Epidermal melanocyte (primary cell): Measurements from ENCODE around the gene IRX4.

Experiments
- DNase-seq: peaks from one replicate; pipeline ENCODE4 v3.0.0; 2011; ENCODE audit warnings: low spot score; ENCODE audit not compliant: insufficient read length

The IRX4 gene

GRCh38 chr5:1882337-1883119 lies at the start of gene IRX4:
Gene IRX4 (minus strand): TSS chr5:1882925. CDS start chr5:1882647, 278 bp downstream.
- no peak for DNase-seq

DNA sequence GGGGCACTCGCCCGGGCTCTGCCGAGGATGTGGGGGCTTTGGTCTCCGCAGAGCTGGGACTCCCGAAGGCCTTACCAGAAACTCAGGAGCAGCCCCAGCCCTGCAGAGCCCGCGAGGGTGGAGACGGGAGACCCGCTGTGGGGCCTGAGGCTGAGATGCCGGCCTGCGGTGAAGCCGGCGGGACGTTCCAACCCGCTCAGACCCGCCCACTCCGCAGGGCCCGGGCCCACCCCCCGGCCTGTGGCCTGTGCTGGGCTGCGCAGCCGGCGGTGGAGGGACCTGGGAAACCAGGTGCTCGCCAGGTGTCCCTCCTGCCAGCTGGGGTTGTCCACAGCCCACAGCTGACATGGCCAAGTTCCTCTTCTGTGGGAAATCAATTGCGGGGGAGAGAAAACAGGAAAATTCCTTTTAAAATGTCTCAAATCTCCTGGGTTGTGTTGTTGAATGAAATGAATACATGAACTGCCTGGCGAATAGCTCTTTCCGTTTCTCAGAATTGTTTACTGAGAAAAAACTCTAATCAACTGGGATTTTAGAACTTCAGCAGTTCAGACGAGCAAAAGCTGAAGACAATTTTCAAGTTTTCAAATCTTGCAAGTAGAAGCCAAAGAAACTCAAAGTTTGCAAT lies 49.0 kb upstream of the IRX4 start:
- no peak for DNase-seq

GRCh38 chr5:1930880-1931603 lies 48.3 kb upstream of the IRX4 start:
- DNase-seq: no peak

- DNase-seq: no peak
These were observed 47.8 kb upstream of the IRX4 start for GRCh38 chr5:1930501-1930879.

- DNase-seq: no peak
These were observed 46.6 kb upstream of the IRX4 start for GRCh38 chr5:1929108-1929991.

DNA sequence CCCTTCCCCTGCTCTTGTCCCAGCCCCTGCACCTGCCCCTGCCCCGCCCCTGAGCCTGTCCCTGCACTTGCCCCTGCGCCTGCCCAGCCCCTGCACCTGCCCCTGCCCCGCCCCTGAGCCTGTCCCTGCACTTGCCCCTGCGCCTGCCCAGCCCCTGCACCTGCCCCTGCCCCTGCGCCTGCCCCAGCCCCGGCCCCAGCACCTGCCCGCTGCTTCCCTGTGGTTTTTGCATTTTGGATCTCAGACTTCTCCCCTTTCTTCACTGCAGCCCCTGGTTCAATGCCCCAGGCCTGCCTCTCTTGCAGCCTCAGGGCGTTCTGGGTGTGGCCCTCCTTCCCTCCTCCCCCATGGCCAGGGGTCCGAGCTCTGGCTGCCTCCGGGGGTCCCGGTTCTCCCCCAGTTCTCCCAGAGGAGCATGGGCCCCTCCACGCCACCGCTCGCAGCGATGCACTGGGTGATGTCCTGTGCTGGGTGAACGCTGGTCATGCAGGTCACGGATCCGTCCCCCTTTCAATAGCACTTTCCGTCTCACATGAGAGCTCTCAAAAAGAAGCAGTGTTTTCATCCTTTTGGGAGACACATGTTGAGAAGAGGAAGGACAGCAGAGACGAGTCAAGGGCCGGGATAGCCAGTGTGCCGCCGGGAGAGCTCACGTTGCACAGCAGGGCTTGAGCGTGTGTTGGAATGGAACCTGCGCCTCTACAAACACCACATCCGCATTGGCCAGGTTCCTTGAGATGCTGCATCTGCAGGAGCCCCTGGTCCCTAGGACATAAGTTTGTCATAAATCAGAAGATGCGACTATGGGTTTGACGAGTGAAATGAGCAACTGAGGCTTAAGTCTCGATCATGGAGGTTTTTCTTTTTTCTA lies 44.0 kb upstream of the IRX4 start:
- no peak for DNase-seq

DNA sequence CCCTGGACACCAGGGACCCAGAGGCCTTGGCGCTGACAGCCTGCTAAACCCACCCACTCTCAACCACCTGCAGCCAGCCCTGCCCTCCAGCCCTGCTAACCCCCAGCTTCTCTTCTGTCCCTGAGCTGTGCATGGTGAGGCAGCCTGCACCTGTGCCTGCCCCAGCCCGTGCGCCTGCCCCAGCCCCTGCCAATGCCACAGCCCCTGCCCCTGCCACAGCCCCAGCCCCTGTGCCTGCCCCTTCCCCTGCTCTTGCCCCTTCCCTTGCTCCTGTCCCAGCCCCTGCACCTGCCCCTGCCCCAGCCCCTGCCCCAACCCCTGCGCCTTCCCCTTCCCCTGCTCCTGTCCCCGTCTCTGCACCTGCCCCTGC lies 43.3 kb upstream of the IRX4 start:
- no peak for DNase-seq

- no peak for DNase-seq
These were observed 42.7 kb upstream of the IRX4 start for GRCh38 chr5:1925111-1926070.

DNA sequence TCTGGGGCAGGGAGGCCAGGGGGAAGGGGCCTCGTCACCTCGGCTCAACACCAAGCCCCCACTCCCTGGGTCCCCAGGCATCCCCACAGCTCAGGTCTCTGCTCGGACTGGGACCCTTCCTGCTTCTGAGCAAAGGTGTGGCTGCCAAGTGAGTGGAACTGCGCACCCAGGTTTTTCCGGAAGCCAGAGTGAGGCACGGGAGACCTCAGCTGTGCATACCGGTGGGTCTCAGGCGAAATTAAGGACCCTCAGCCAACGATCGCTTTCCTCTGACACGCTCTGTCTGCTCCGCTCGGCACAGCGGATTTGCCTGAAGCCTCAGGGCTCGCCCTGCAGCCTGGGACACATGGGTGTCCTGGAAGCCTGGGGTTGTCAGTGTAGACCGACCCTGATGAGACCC lies 41.0 kb upstream of the IRX4 start:
- DNase-seq: no peak

- no peak for DNase-seq
These were observed 40.6 kb upstream of the IRX4 start for GRCh38 chr5:1923341-1923740.

- DNase-seq: no peak
These were observed 39.0 kb upstream of the IRX4 start for GRCh38 chr5:1921711-1922110.

- DNase-seq: no peak
These were observed 37.0 kb upstream of the IRX4 start for GRCh38 chr5:1919750-1920149.

DNA sequence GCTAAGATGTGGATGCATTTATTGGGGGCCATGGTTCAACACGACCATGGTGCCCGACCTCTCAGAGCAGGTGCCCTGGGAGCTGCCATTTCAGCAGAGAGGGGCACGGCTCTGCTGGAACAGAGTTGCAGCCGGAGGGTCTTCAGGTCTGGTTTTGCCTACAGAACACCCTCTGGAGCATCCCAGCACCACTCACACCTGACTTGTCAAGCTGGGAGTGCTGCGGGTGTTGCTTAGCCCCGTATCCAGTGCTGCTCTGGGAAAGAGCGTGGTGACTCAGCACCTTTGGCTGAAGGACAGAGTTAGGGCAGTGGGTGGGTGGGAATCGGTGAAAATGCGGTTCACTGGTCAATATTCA lies 36.5 kb upstream of the IRX4 start:
- DNase-seq: no peak

GRCh38 chr5:1918488-1919208 lies 35.9 kb upstream of the IRX4 start:
- DNase-seq: no peak

DNA sequence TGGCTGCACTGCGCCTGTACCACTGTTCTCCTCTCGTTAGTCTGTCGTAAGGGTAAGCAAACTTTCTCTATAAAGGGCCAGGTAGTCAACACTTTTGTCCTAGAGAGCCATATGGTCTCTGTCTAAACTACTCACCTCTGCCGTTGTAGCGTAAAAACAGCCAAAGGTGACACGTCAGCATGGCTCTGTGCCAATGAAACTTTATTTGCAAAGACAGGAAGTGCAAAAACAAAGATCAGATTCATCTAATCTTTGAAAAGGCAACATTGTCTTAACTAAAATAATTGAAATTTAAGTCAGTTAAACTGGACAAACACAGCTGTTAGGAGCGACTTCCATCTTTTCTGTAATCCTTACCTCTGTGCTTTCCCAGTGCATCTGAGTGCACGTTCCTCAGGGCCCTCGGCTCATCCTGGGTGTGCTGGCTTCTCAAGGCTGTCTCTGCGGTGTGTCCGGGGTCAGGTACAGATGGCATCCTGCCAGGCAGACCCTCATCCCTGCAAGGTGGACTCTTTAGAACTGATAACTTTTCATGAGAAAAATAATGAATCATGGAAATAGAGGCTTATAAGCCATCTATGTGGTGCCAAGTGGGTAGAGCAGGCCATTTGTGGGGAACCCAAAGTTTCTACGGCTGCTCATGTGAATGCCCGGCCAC lies 35.2 kb upstream of the IRX4 start:
- DNase-seq: no peak

DNA sequence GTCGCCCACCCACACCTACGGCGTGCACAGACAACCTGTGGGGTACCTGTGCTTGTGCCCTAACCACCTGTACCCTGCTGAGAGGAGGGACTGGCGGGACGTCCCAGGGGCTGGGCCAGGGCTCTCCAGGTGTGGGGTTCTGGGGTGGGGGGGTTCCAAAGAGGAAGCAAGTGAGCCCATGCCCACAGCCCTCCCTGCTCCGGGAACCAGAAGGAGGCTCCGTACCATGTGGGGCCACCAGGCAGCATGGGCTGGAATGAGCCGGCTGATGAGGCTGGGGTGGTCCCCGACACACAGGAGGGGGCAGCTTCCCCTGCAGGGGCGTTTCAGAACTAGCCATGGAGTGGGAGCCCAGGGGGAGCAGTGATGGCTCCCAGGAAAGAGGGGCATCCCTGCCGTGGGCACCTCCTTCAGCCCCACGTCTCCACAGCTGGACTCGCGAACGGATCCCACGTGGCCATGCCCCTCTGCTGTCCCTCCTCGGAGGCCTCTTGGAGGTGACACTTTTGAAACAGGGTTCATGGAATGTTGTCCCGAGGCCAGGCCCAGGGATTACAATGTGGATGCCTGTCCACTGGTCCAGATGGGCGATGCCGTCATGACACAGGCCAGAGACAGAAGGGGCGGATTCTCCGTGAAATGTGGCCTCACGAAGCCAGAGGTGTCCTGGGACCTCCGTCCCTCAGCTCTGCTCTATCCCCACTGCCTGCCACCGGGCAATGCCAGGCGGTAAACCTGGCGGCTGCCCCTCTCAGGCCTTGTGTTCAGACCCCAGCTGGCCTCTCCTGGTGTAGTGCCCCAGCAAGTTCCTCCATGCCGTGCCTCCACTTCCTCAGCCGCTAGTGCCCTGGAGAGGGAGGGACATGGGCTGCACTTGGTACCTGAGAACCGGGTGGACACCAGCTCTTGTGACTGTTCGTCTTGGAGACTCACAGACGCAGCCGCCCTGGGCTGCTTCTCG lies 33.6 kb upstream of the IRX4 start:
- no peak for DNase-seq

- no peak for DNase-seq
These were observed 32.6 kb upstream of the IRX4 start for GRCh38 chr5:1915316-1915715.
